Muscle layer of colon (tissue), 2 donors: ENCODE results near the gene TMCC3.
"Not testable (repeated sequence)": the region's sequence is repeated elsewhere in the genome, so short reads cannot be mapped to it uniquely, and the experiment has no call there.

Source experiments
- H3K27ac ChIP-seq: one replicate; pipeline ENCODE4 v1.7.0; 2013; ENCODE audit warnings: low read depth, mild to moderate bottlenecking, low read length, moderate library complexity
- H3K27me3 ChIP-seq, 2 donors: one replicate each; pipeline ENCODE4 v1.7.0; 2013; ENCODE audit warnings: low read length in 2 of 2, mild to moderate bottlenecking in 2 of 2; ENCODE audit not compliant: insufficient read depth in 2 of 2, control insufficient read depth in 1 of 2
- H3K36me3 ChIP-seq: one replicate; pipeline ENCODE4 v1.7.0; 2013; ENCODE audit warnings: mild to moderate bottlenecking, low read length; ENCODE audit not compliant: insufficient read depth
- H3K4me1 ChIP-seq: one replicate; pipeline ENCODE4 v1.7.0; 2013; ENCODE audit warnings: mild to moderate bottlenecking, low read length; ENCODE audit not compliant: insufficient read depth
- H3K4me3 ChIP-seq, 2 donors: one replicate each; pipeline ENCODE4 v1.7.0; 2013; ENCODE audit warnings: low read length in 2 of 2, low read depth in 1 of 2, mild to moderate bottlenecking in 1 of 2, moderate library complexity in 1 of 2
- H3K9ac ChIP-seq: one replicate; pipeline ENCODE4 v1.7.0; 2013; ENCODE audit warnings: low read length
- H3K9me3 ChIP-seq: one replicate; pipeline ENCODE4 v1.7.0; 2013; ENCODE audit warnings: mild to moderate bottlenecking, low read length
- donor health status: abdominal sarcoma.
- donor health status: Adenocarcinoma of cecum.

TMCC3 gene

GRCh38 chr12:94614288-94614721, 36.1 kb downstream of the TMCC3 start:
- H3K9ac ChIP-seq = no peak overlapping the region
- no peaks in the 10 kb centered on the region for H3K36me3 ChIP-seq
- no peaks in the 10 kb centered on the region for H3K9me3 ChIP-seq
- no peak overlapping the region for H3K4me3 ChIP-seq
- H3K27ac ChIP-seq = no peak overlapping the region
- H3K27me3 ChIP-seq = no peaks in the 10 kb centered on the region
- H3K4me1 ChIP-seq = peaks cover 29% of the 10 kb centered on the region

DNA sequence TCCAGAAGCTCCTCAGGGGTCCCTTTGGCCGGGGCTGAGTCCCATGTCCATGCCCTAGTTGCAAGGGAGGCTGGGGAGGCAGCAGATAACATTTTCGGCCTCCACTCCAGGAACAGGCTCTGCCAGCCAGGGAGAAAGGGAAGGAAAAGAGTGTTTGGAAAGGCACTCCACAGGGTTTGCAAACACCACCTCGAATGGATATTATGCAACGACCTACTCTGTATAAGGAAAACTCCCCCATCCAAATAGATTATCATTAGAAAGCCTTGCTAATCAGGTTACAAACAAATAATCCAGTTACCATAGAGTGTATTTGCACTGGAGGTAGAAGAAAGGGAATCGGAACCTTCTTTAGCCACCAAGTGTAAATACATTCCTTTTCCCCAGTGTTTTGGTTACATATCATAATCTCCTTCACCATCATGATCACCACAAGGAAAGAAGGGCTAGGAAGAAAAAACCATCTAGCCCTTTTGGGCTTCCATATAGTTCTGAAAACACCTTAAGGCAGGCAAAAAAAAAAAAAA, 40.4 kb downstream of the TMCC3 start:
- H3K9ac ChIP-seq = no peak overlapping the region
- peaks cover 9% of the 10 kb centered on the region for H3K4me1 ChIP-seq
- H3K36me3 ChIP-seq = no peaks in the 10 kb centered on the region
- no peaks in the 10 kb centered on the region for H3K9me3 ChIP-seq
- H3K4me3 ChIP-seq = no peak overlapping the region
- H3K27me3 ChIP-seq = no peaks in the 10 kb centered on the region
- H3K27ac ChIP-seq = no peak overlapping the region

DNA sequence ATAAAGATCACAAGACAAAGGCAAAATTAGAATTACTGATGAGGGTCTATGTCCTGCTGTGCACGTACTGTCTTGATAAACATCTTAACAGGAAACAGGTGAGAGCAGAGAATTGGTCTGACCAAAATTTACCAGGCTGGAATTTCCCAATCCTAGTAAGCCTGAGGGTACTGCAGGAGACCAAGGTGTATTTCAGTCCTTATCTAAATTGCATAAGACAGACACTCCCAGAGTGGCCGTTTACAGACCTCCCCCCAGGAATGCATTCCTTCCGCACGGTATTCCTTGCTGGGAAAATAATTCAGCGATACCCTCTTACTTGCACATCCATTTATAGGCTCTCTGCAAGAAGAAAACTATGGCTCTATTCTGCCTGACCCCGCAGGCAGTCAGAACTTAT, 43.5 kb downstream of the TMCC3 start:
- not testable (repeated sequence) for H3K9ac ChIP-seq, H3K36me3 ChIP-seq, H3K4me1 ChIP-seq, H3K9me3 ChIP-seq, H3K27ac ChIP-seq, H3K4me3 ChIP-seq, H3K27me3 ChIP-seq

- no peaks in the 10 kb centered on the region for H3K36me3 ChIP-seq
- H3K9me3 ChIP-seq = no peaks in the 10 kb centered on the region
- H3K9ac ChIP-seq = no peak overlapping the region
- no peak overlapping the region for H3K4me3 ChIP-seq
- H3K27ac ChIP-seq = no peak overlapping the region
- H3K4me1 ChIP-seq = no peaks in the 10 kb centered on the region
- no peaks in the 10 kb centered on the region for H3K27me3 ChIP-seq
Observed at GRCh38 chr12:94604366-94604698, 46.0 kb downstream of the TMCC3 start.

- H3K27me3 ChIP-seq = no peaks in the 10 kb centered on the region
- no peaks in the 10 kb centered on the region for H3K9me3 ChIP-seq
- H3K27ac ChIP-seq = no peak overlapping the region
Observed at GRCh38 chr12:94603434-94604365, 46.7 kb downstream of the TMCC3 start.

GRCh38 chr12:94602024-94602423, 48.3 kb downstream of the TMCC3 start:
- Histone ChIP-seq H3K9me3 (no peaks in the 10 kb centered on the region), H3K27ac (no peak overlapping the region), H3K4me1 (no peaks in the 10 kb centered on the region), H3K36me3 (no peaks in the 10 kb centered on the region), H3K9ac (no peak overlapping the region), H3K4me3 (no peak overlapping the region), H3K27me3 (no peaks in the 10 kb centered on the region)

More at GRCh38 chr12:94603434-94604365, 46.7 kb downstream of the TMCC3 start:
- H3K4me1 ChIP-seq = no peaks in the 10 kb centered on the region
- no peak overlapping the region for H3K9ac ChIP-seq
- no peak overlapping the region for H3K4me3 ChIP-seq
- H3K36me3 ChIP-seq = no peaks in the 10 kb centered on the region

- not testable (repeated sequence) for H3K9ac ChIP-seq, H3K27me3 ChIP-seq, H3K36me3 ChIP-seq, H3K4me3 ChIP-seq, H3K9me3 ChIP-seq, H3K4me1 ChIP-seq, H3K27ac ChIP-seq
Observed at GRCh38 chr12:94601307-94601706, 49.0 kb downstream of the TMCC3 start.

GRCh38 chr12:94599189-94599588, 51.2 kb downstream of the TMCC3 start:
- no peaks in the 10 kb centered on the region for H3K4me1 ChIP-seq
- no peaks in the 10 kb centered on the region for H3K27me3 ChIP-seq
- H3K4me3 ChIP-seq = no peak overlapping the region
- H3K9me3 ChIP-seq = no peaks in the 10 kb centered on the region
- H3K36me3 ChIP-seq = no peaks in the 10 kb centered on the region
- no peak overlapping the region for H3K9ac ChIP-seq
- no peak overlapping the region for H3K27ac ChIP-seq

DNA sequence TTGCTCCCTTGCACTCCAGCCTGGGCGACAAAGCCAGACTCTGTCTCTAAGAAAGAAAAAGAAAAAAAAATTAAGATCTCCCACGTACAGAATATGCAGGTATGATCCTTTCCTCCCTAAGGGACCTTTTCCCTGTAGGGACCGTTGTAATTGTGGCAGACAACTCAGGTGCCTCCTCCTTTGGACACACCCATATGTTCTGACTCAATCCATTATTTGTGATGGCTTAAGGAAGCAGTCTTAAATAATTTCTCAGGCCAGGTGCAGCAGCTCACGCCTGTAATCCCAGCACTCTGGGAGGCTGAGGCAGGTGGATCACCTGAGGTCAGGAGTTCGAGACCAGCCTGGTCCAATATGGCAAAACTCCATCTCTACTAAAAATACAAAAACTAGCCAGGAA, 53.1 kb downstream of the TMCC3 start:
- H3K36me3 ChIP-seq = no peaks in the 10 kb centered on the region
- no peaks in the 10 kb centered on the region for H3K4me1 ChIP-seq
- no peak overlapping the region for H3K4me3 ChIP-seq
- no peaks in the 10 kb centered on the region for H3K9me3 ChIP-seq
- no peaks in the 10 kb centered on the region for H3K27me3 ChIP-seq
- H3K27ac ChIP-seq = no peak overlapping the region
- no peak overlapping the region for H3K9ac ChIP-seq

GRCh38 chr12:94596596-94596995, 53.8 kb downstream of the TMCC3 start:
- no peak overlapping the region for H3K4me3 ChIP-seq
- peaks cover 4% of the 10 kb centered on the region for H3K4me1 ChIP-seq
- H3K9me3 ChIP-seq = no peaks in the 10 kb centered on the region
- H3K27ac ChIP-seq = no peak overlapping the region
- no peaks in the 10 kb centered on the region for H3K36me3 ChIP-seq
- H3K9ac ChIP-seq = no peak overlapping the region
- H3K27me3 ChIP-seq = no peaks in the 10 kb centered on the region

GRCh38 chr12:94595152-94595551, 55.2 kb downstream of the TMCC3 start:
- H3K27ac ChIP-seq = no peak overlapping the region

GRCh38 chr12:94594443-94594825, 55.9 kb downstream of the TMCC3 start:
- Histone ChIP-seq H3K36me3 (no peaks in the 10 kb centered on the region), H3K4me1 (peaks cover 7% of the 10 kb centered on the region), H3K27ac (no peak overlapping the region), H3K9ac (no peak overlapping the region), H3K27me3 (no peaks in the 10 kb centered on the region), H3K9me3 (no peaks in the 10 kb centered on the region), H3K4me3 (no peak overlapping the region)

More at GRCh38 chr12:94595152-94595551, 55.2 kb downstream of the TMCC3 start:
- H3K27me3 ChIP-seq = no peaks in the 10 kb centered on the region
- peaks cover 7% of the 10 kb centered on the region for H3K4me1 ChIP-seq
- no peak overlapping the region for H3K9ac ChIP-seq
- no peak overlapping the region for H3K4me3 ChIP-seq
- no peaks in the 10 kb centered on the region for H3K9me3 ChIP-seq
- no peaks in the 10 kb centered on the region for H3K36me3 ChIP-seq
